ENCODE results near the gene FRAT2. TPM values are rescaled to one million over a fixed set of nuclear protein-coding genes. Genes with fewer than 3 reads are reported as not detected.

FRAT2 gene
- total and polyA plus RNA-seq, 10 of the 15 experiments (the other 5 are each of a cell fraction or from before 2014, with no cell fraction given), result 0.69 to 5.9 (median 3.8) TPM

DNA sequence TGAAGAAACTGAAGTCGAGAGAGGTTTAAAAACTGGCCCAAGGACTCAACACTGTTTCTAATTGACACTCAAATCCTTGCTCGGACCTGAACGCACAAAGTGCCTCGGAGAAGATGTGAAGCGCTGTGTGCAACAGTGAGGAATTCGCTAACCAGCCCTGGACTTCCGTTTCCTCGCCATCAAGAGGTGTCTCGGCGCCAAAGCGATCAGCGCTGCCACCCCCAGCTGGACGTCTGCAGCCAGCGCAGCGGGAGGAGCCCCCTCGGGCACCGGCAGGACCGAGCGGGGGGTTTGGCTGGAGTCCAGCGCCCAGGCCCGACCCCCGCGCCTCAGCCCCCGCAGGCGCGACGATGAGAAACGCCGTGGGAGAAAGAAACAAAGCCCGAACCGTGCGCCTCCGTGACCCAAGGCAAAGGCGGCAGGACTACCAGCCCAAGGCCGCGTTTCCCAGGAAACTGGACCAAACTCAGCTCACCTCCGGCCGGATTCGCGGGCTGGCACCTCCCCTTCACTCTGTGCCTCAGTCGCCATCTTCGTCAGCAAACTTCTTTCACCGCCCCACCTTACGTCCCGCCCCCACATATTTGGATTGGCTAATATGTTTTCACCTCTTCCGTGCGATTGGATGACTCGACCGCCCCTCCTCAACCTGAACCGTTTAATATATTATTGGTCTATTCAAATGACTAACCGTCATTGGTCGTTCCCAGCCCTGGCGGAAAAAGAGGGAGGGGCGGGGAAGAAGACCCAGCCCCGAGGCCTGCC lies 42.2 kb downstream of the FRAT2 start, which contains the start of gene ARHGAP19 (continued):
- TF ChIP-seq E4F1 (IDR thresholded peaks at IDR 0.05; ENCODE audit: borderline replicate concordance, partially characterized antibody) (no peak), HDAC6 (IDR thresholded peaks at IDR 0.05; ENCODE audit: unreplicated experiment) (no peak), PML (IDR thresholded peaks at IDR 0.05; ENCODE audit: low read length) (no peak), IKZF2 (IDR thresholded peaks at IDR 0.05) (peak in 1 of 2 experiments; percentile 24; a peak in 1 of 4 replicates), SREBF2 (IDR thresholded peaks at IDR 0.05; ENCODE audit: low read length) (no peak)

- Histone ChIP-seq H3K4me3 (peak overlapping the region; percentile 90), H3K4me2 (ENCODE audit: control insufficient read depth, insufficient read depth) (peak overlapping the region; percentile 72), H2AFZ (ENCODE audit: control insufficient read depth, low read depth, low read length) (peak overlapping the region; percentile 92), H3K36me3 (ENCODE audit: control insufficient read depth in 2 of 2, insufficient read depth in 2 of 2, low read length in 1 of 2) (no peaks in the 10 kb centered on the region), H3K27ac (ENCODE audit: control insufficient read depth, insufficient read depth) (peak overlapping the region; percentile 60), H3K4me1 (ENCODE audit: control insufficient read depth, insufficient read depth, low read length) (no peaks in the 10 kb centered on the region; the same call in 1 of the 2 replicates), H3K9ac (ENCODE audit: control insufficient read depth, insufficient read depth, low read length) (peak overlapping the region; percentile 87), H3K27me3 (replicated peaks in 1 of 2; ENCODE audit: control insufficient read depth in 2 of 2, insufficient read depth in 2 of 2, low read length in 1 of 2) (no peaks in the 10 kb centered on the region), H3K79me2 (ENCODE audit: control insufficient read depth, insufficient read depth, low read length) (peaks cover 27% of the 10 kb centered on the region), H3K9me3 (replicated peaks; ENCODE audit: control insufficient read depth, insufficient read depth, low read length) (no peaks in the 10 kb centered on the region), H4K20me1 (ENCODE audit: control insufficient read depth, insufficient read depth) (no peaks in the 10 kb centered on the region)
- POLR2A ChIA-PET, result interaction anchor here (0.5 to 1.5 kb wide), 2 partner anchors 14 to 42 kb away, joined by 4 to 5 read pairs; no protein-coding TSS in a partner anchor
- intact Hi-C loops (cut with micrococcal nuclease; ENCODE audit: unreplicated experiment) (loop anchor here (1.0 to 5.0 kb wide), 2 partner anchors 41 to 207 kb away; partner anchors contain the start of genes FRAT2, MMS19 and UBTD1), in situ Hi-C loops (cut with MboI) (no loop called here)
- DNase-seq (ENCODE audit: low read depth, low spot score) (no peak), FAIRE-seq (no peak), ATAC-seq (no peak; the same call in 2 of the 3 replicates)
- CTCF ChIA-PET, result interaction anchor here (0.9 to 4.0 kb wide), 3 partner anchors 13 to 290 kb away, joined by 3 to 22 read pairs (median 4); no protein-coding TSS in a partner anchor
- TF ChIP-seq, protein P1, sequence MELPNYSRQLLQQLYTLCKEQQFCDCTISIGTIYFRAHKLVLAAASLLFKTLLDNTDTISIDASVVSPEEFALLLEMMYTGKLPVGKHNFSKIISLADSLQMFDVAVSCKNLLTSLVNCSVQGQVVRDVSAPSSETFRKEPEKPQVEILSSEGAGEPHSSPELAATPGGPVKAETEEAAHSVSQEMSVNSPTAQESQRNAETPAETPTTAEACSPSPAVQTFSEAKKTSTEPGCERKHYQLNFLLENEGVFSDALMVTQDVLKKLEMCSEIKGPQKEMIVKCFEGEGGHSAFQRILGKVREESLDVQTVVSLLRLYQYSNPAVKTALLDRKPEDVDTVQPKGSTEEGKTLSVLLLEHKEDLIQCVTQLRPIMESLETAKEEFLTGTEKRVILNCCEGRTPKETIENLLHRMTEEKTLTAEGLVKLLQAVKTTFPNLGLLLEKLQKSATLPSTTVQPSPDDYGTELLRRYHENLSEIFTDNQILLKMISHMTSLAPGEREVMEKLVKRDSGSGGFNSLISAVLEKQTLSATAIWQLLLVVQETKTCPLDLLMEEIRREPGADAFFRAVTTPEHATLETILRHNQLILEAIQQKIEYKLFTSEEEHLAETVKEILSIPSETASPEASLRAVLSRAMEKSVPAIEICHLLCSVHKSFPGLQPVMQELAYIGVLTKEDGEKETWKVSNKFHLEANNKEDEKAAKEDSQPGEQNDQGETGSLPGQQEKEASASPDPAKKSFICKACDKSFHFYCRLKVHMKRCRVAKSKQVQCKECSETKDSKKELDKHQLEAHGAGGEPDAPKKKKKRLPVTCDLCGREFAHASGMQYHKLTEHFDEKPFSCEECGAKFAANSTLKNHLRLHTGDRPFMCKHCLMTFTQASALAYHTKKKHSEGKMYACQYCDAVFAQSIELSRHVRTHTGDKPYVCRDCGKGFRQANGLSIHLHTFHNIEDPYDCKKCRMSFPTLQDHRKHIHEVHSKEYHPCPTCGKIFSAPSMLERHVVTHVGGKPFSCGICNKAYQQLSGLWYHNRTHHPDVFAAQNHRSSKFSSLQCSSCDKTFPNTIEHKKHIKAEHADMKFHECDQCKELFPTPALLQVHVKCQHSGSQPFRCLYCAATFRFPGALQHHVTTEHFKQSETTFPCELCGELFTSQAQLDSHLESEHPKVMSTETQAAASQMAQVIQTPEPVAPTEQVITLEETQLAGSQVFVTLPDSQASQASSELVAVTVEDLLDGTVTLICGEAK (IDR thresholded peaks at IDR 0.05; ENCODE audit: borderline replicate concordance), result 0 out of 2 replicates have a peak, but pooled peaks have one; percentile 16
- no peak for TF ChIP-seq MYB (IDR thresholded peaks at IDR 0.05; ENCODE audit: borderline replicate concordance, low read depth, low read length)
- 50% methylated on average over 25 of the region's 25 CpGs for WGBS (ENCODE audit: insufficient coverage, insufficient replicate concordance, low lambda C conversion rate, missing lambda C conversion rate)
- SMC1A ChIA-PET (ENCODE audit: uncharacterized antibody, unreplicated experiment), result interaction anchor here (1.3 to 1.9 kb wide), 2 partner anchors 10 to 13 kb away, joined by 3 to 7 read pairs; no protein-coding TSS in a partner anchor
- RAD21 ChIA-PET (ENCODE audit: unreplicated experiment), result no interaction called here
- BruUV-seq (replicated peaks), result no TSS peak
Observed at GRCh38 chr10:97291357-97292096, 43.0 kb downstream of the FRAT2 start.
